ENCODE data around the gene CHCHD1.
"Not testable (repeated sequence)": the region's sequence is repeated elsewhere in the genome, so short reads cannot be mapped to it uniquely, and the experiment has no call there.

Gene CHCHD1

GRCh38 chr10:73781879-73782748 lies at the start of gene CHCHD1:
Gene CHCHD1, plus strand, starts transcription at chr10:73782048. Its CDS starts 28 bp downstream, at chr10:73782076.
- TF ChIP-seq, protein P1, sequence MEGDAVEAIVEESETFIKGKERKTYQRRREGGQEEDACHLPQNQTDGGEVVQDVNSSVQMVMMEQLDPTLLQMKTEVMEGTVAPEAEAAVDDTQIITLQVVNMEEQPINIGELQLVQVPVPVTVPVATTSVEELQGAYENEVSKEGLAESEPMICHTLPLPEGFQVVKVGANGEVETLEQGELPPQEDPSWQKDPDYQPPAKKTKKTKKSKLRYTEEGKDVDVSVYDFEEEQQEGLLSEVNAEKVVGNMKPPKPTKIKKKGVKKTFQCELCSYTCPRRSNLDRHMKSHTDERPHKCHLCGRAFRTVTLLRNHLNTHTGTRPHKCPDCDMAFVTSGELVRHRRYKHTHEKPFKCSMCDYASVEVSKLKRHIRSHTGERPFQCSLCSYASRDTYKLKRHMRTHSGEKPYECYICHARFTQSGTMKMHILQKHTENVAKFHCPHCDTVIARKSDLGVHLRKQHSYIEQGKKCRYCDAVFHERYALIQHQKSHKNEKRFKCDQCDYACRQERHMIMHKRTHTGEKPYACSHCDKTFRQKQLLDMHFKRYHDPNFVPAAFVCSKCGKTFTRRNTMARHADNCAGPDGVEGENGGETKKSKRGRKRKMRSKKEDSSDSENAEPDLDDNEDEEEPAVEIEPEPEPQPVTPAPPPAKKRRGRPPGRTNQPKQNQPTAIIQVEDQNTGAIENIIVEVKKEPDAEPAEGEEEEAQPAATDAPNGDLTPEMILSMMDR (conservative IDR thresholded peaks at IDR 0.05; ENCODE audit: low read depth, low read length), result no peak
- H3K4me3 ChIP-seq (ENCODE audit: low read length), result peak within 1 kb of the TSS; percentile 82
- peak; percentile 68 for DNase-seq (ENCODE audit: low read depth)

GRCh38 chr10:73732426-73732825 lies 49.4 kb upstream of the CHCHD1 start:
- no peak overlapping the region for H3K4me3 ChIP-seq (ENCODE audit: low read length)
- TF ChIP-seq, protein P1 (conservative IDR thresholded peaks at IDR 0.05; ENCODE audit: low read depth, low read length), result no peak
- no peak for DNase-seq (ENCODE audit: low read depth)

DNA sequence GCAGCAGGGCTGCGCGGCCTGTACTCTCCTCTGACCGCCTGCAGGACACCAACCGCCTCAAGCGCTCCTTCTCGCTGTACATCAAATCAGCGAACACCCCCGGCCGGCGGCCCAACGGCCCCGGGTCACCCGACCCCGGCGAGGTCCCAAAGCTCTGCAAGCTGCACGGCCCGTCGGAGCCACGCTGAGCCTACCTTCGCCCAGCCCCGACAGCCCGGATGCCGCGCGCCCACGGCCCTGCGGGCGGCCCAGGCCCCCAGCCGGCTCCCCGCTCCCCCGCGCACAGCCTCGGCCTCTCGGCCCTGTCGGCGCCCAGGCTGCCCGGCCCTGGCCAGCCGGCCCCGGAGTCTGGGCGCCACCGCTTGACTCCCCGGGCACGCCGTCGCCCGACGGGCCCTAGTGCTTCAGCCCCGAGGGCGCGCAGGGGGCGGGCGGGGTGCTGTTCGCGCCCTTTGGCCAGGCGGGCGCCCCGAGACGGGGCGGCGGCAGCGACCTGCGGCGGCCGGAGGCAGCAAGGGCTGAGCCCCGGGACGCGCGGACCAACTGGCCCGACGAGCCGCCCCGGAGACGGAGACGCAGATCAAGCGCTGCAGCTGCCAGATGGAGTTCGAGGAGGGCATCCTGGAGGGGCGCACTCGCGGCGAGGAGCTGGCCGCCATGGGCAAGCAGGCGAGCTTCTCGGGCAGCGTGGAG lies 48.8 kb upstream of the CHCHD1 start:
- H3K4me3 ChIP-seq (ENCODE audit: low read length), result no peak overlapping the region
- DNase-seq (ENCODE audit: low read depth), result no peak
- TF ChIP-seq, protein P1 (conservative IDR thresholded peaks at IDR 0.05; ENCODE audit: low read depth, low read length), result no peak

DNA sequence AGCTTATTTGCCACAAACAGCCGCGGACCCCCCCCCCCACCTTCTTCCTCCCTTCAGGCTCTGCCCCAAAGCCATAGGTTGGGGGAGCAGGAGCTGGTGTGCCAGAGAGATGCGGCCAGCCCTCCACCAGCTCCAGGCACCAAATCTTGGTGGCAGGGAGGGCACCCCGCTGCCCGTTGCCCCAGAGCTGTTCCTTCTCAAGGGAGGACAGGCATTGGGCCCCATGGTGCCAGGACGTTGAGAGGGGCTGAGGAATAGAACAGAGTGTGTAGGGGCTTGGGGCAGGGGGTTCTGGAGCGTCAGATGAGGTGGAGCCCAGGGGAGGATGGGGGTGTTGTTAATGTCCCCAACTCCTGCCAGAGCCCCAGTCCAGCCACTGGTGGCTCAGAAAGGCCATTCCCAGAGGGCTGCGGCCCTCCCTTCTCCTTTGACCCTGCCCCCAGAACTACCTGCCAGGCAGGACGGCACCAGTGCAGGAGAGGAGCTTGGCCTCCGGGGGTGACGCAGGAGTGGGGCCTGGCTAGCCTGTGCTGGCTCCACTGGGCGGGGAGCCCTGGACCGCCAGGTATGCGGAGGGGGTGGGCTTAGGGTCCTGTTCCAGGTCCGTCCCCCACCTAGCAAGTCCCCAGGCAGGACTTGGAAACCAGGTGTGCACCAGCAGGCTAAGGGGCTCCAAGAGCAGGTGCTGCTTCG lies 47.7 kb upstream of the CHCHD1 start:
- TF ChIP-seq, protein P1 (conservative IDR thresholded peaks at IDR 0.05; ENCODE audit: low read depth, low read length), result no peak
- DNase-seq (ENCODE audit: low read depth), result no peak
- no peak overlapping the region for H3K4me3 ChIP-seq (ENCODE audit: low read length)

DNA sequence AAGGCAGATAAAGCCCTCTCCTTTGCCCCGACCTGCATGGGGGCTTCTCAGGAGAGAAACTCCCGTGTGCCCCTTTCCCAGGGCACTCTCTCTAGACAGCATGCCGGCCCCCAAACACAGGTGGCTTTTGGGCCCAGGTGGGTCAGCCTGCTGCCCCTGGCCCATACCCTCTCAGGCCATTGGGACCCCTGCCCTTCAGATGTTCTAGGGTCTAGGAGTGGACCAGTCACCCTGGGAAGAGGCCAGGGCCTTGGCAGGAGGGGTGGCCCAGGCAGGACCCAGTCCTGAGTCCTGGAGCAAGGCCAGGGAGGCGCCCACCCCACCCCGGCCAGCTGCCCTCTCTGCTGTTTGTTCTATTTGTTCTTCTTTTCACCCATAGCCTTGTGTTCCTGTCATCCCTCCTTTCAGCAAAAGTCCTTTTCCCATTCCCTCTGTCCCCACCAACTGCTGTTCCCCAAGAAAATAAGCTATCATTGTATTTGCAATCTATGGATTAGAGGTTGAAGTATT lies 47.0 kb upstream of the CHCHD1 start:
- no peak overlapping the region for H3K4me3 ChIP-seq (ENCODE audit: low read length)
- TF ChIP-seq, protein P1 (conservative IDR thresholded peaks at IDR 0.05; ENCODE audit: low read depth, low read length), result no peak
- no peak for DNase-seq (ENCODE audit: low read depth)

DNA sequence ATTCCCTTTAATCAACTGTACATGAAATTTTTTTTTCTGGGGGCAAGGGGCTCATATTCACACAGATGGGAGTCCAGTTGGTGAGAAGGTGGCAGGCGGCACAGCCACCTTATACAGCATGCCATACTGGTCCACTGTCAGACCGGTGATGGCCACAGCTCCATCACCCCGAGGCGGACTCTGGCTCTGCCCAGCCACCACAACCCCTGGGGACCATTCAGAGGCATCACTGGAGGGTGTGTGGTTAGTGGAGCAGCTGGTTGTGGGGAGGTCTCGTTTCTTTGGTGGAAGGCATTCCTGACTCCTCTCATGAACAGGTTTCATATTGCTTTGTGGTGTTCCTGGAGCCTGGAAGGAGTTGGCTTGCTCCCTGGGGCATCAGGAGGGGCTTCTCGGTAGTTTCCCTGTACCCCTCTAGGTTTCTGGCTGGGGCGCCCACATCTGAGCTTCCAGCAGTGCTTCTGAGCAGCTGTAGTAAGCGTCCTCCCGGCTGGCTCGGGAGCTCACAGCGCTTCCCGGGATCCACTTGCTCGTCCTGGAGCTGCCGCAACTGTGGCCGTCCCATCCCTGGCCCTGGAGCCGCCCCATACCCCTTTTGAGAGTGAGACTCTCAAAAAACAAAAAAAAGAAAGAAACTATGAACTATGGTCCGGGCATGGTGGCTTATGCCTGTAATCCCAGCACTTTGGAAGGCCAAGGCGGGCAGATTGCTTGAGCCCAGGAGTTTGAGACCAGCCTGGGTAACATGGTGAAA lies 41.2 kb upstream of the CHCHD1 start:
- not testable (repeated sequence) for DNase-seq (ENCODE audit: low read depth); H3K4me3 ChIP-seq (ENCODE audit: low read length)

GRCh38 chr10:73742454-73742734 lies 39.5 kb upstream of the CHCHD1 start:
- TF ChIP-seq, protein P1 (conservative IDR thresholded peaks at IDR 0.05; ENCODE audit: low read depth, low read length), result no peak
- no peak for DNase-seq (ENCODE audit: low read depth)

More at GRCh38 chr10:73742454-73742734, 39.5 kb upstream of the CHCHD1 start:
- no peak overlapping the region for H3K4me3 ChIP-seq (ENCODE audit: low read length)
